Activated CD8-positive, alpha-beta memory T cell treated with anti-CD3 and anti-CD28 coated beads for 48 hours (primary cell): ENCODE data around the gene HOXB6.

Experiments used
- DNase-seq, 3 experiments: peaks; one replicate each; pipeline ENCODE4 v3.0.0-alpha.2; 2020; ENCODE audit warnings: low read depth in 2 of 3, low spot score in 2 of 3

The HOXB6 gene

DNA sequence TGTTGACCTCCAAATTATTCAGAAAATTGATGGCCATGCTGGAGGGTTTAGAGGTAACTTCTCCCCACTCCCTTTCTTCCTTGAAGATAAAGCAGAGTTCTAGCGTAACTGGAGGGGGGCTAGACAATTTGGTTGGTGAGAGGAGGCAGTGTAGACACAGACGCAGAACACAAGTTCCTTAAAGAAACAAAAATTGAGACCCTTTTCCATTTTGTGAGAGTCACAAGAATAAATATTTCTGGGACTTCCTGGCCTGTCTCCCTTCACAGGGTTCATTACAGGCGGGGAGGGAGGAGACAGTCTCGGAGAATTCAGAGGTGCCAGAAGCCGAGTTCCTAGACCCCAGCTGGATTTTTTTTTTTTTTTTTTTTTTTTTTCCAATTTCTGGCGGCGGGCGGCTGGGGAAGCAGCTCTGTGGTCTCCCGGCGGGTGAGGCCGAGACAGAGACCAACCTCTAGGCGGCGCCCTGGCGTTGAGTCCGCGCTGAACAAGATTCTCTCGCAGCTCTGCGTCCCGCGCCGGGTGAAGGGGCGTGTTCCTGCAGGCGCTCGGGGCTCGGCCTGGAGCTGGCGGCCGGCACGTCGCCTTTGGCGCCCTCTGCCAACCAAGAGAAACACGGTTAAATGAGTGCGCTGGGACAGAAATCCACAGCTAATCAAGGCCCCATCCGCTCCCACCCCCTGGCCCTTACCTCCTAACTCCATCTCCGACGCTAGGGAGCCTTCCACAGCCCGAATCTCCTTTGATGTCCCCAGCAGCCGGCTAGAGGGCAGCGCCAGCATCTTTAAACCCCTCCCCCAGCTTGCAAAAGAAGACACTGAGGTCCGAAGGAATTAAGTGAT lies 31.6 kb upstream of the HOXB6 start:
- peak; percentile 71 to 74 (median 72) for DNase-seq

GRCh38 chr17:48634493-48635208 lies 29.9 kb upstream of the HOXB6 start:
- no peak for DNase-seq

- DNase-seq, result no peak
Observed at GRCh38 chr17:48633266-48633677, 28.5 kb upstream of the HOXB6 start.

- no peak for DNase-seq
Observed at GRCh38 chr17:48632579-48633265, 27.9 kb upstream of the HOXB6 start.

DNA sequence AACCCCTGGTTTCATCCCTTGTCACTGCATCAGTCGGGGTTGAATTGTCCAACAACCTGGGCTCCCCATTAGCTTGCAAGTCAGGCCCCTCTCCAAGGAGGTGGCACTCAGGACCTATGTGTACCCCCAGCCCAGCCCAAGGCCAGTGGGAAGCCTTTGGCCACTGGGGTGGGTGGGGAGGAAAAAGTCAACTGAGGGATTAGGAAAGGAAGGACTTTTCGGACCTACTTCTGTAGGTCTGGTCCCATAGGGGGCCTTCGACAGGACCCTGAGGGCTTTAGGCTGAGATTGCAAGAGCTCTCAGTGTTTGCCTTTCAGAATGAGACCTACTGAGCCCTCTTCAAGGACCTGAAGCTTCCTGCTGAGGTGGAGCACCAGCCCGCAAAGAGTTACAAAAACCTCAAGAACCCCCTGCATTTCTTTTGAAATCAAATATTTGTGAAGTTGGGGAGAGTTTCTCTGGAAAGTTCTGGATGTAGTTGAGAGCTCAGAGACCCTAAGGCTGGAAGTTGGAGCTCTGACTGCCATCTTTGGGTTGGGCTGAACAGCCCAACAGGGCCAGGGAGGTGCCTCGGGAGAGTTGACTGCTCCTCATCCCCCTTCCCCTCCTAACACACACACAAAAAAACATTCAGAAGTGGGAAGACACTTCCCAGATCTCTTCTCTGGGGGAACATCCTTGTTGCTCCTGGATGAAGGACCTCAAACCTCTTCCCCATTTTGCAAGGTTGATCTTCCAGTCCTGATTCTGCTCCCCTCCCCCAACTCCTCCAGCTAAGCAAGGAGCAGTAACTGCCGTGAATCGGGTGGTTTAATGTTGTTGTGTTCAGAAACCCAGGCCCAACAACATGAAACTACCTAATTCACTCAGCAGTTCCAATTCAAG lies 27.1 kb upstream of the HOXB6 start:
- DNase-seq, result no peak

- DNase-seq, result no peak
Observed at GRCh38 chr17:48630925-48631692, 26.3 kb upstream of the HOXB6 start.

- DNase-seq, result no peak
Observed at GRCh38 chr17:48630009-48630924, 25.5 kb upstream of the HOXB6 start.

GRCh38 chr17:48629411-48629759 lies 24.6 kb upstream of the HOXB6 start:
- DNase-seq, result no peak

DNA sequence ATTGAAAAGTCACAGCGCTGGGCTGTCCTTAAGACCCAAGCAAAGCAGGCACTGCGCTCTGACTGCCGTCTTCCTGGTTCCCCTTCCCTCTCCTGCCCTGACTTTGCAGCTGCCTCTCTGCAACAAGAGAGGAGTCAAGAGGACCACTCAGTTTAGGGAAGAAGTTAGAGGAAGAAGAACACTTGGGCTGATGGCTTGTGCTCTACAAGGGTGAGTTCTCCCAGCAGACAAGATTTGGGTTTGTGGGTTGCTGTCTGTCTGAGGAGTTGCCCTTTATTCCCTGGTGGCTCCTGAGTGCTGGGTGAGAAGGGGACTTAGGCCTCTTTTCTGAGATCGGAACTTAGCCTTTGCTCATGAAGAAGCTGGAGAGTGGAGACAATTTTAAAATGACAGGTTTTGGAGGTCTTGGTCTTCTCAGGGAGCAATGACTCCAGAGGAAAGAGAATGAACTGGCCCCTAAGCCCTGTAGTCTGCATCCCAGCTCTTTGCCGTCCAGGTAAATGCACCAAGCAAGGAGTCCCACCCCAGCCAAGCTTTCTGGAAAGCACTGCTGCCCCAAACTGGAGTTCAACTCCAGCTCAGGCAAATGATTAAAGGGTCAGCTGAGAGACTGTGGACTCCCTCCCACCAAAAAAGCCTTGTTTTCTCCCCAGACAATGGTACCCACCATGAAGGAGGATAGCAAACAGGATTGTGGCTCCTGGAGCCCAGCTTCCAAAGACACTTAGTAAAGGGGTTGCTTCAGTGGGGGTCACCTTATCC lies 24.0 kb upstream of the HOXB6 start:
- no peak for DNase-seq

DNA sequence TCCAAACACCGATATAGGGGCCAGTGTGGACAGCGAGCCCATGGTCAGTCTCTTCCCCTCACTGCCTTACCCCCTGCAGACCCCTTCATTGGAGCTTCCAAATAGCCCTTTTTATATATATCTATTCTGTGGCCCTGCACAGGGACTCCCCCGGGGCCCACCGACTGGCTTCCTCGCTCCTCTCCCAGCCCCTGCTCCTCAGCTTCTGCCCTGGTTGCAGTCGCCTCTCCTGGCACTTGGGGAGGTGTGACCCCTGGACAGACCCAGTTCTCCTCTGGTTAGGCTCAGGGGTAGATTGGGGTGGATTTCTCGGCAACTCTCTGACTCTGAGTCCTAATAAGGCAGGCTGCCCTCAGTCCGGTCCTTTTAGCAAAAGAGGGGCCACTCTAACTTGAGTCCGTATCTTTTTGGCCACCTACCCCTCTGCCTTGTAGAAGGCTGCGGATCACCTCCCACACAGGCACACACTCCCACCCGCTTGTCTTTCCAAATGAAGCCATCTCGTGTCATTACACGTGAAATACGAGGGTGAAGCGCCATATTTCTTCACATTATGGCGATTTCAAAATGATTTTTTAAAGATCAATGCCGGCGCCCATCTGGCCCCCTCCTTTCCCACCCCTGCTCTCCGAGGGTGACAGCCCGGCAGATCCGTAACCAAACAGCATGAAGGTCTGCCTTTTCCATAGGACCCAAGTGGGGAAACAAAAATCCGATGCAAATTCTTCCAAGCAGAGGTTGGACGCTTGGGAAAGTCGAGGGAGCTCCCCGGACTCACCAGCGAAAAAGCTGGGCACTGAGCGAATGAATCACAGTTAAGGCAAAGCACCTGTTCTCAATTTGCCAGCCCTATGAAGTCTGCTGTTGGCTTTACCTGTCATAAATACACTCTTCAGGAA lies 23.1 kb upstream of the HOXB6 start:
- no peak for DNase-seq

- DNase-seq, result no peak
Observed at GRCh38 chr17:48627118-48627597, 22.4 kb upstream of the HOXB6 start.

- no peak for DNase-seq
Observed at GRCh38 chr17:48626245-48627117, 21.7 kb upstream of the HOXB6 start, which contains the start of gene HOXB9. TSS of gene HOXB9 (minus strand) at chr17:48626358. CDS start at chr17:48626269, 89 bp downstream.

- no peak for DNase-seq
Observed at GRCh38 chr17:48625495-48626244, 20.9 kb upstream of the HOXB6 start.

DNA sequence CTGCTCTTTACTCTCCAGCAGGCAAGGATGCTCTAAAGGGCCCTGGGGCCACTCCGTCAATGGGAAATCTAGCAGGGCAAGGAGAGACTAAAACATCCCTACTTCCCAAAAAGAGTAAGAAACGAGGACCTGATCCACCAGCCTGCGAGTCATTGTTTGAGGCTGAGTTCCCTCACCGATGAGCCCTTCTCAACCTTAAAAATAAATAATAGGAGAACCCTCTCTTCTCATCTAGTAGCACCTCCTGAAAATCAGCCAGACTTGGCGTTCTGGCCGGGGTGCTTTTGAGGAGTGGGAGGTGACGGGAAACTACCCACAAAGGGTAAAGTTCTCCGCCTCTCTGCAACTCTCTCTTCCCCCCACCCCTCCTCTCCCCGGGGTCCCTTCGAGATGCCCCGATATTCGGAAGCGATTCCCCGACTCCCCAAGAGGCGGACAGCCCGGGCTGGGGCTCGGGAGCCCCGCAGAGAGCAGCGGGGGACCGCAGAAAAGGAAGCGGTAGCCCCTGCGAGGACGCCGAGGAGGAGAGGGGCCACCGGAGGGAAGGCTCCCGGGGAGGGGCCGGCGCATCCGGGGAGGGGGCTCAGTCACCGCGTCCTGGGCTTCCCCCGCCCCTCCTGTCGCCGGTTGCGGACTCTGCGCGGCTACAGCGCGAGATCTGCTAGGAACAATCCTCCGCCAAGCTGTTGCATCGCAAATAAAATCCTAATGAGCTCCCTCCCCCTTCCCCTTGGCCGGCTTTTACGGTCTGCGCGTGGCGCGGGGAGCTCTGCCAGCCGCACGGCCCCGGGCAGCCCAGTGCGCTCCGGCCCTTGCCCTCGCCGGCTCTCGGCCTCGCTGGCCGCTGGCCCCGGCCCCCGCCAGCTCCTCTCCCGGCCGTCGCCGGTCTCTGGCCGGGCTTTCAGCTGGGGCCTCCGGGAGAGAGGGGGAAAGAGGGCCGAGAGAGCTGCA lies 20.0 kb upstream of the HOXB6 start:
- no peak for DNase-seq
